GM12874 (cell line): ENCODE results near the gene DEAF1.

ENCODE experiments used
- TF ChIP-seq, protein P1 (sequence below): IDR thresholded peaks from 2 replicates; pipeline ENCODE4 v1.5.1; 2011; ENCODE audit warnings: low read depth, mild to moderate bottlenecking, control low read depth, low read length, moderate library complexity; ENCODE audit not compliant: insufficient read depth

DEAF1 gene

DNA sequence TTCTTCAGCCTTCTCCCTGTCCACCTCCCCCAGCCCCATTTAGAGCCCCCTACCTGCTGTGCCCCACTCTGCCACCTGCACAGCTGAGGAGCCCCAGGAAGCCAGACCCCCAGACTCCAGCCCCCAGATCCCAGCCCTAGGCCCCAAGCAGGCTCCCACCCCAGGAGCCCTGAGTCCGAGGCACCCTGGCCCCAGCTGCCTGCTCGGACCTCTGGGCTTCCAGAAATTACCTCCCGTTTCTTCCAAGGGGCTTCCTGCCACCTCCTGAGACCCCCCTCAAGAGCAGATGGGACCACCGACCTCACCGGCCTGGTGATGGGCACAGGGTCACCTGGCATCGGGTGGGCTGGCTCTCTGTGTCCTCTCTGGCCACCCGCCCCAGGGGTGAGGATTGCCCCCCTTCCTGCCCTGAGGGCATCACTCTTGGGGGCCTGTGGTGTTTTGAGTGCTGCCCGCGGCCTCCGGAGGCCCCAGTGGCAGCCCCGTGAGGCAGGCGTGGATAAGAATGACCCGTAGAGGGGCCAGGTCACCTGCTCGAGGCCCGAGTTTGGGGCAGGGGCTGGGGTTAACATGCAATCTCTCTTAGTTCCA lies 34.0 kb upstream of the DEAF1 start:
- TF ChIP-seq, protein P1, sequence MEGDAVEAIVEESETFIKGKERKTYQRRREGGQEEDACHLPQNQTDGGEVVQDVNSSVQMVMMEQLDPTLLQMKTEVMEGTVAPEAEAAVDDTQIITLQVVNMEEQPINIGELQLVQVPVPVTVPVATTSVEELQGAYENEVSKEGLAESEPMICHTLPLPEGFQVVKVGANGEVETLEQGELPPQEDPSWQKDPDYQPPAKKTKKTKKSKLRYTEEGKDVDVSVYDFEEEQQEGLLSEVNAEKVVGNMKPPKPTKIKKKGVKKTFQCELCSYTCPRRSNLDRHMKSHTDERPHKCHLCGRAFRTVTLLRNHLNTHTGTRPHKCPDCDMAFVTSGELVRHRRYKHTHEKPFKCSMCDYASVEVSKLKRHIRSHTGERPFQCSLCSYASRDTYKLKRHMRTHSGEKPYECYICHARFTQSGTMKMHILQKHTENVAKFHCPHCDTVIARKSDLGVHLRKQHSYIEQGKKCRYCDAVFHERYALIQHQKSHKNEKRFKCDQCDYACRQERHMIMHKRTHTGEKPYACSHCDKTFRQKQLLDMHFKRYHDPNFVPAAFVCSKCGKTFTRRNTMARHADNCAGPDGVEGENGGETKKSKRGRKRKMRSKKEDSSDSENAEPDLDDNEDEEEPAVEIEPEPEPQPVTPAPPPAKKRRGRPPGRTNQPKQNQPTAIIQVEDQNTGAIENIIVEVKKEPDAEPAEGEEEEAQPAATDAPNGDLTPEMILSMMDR: no peak

GRCh38 chr11:727859-728748 lies 33.1 kb upstream of the DEAF1 start:
- TF ChIP-seq, protein P1: peak; percentile 99

DNA sequence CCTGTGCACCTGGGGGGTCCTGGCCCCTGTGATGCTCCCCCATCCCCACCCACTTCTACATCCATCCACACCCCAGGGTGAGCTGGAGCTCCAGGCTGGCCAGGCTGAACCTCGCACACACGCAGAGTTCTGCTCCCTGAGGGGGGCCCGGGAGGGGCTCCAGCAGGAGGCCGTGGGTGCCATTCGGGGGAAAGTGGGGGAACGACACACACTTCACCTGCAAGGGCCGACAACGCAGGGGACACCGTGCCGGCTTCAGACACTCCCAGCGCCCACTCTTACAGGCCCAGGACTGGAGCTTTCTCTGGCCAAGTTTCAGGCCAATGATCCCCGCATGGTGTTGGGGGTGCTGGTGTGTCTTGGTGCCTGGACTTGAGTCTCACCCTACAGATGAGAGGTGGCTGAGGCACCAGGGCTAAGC lies 32.3 kb upstream of the DEAF1 start:
- TF ChIP-seq, protein P1: no peak

- TF ChIP-seq, protein P1: no peak
Observed at GRCh38 chr11:726278-727220, 31.5 kb upstream of the DEAF1 start.

- TF ChIP-seq, protein P1: no peak
Observed at GRCh38 chr11:725624-726202, 30.7 kb upstream of the DEAF1 start.

DNA sequence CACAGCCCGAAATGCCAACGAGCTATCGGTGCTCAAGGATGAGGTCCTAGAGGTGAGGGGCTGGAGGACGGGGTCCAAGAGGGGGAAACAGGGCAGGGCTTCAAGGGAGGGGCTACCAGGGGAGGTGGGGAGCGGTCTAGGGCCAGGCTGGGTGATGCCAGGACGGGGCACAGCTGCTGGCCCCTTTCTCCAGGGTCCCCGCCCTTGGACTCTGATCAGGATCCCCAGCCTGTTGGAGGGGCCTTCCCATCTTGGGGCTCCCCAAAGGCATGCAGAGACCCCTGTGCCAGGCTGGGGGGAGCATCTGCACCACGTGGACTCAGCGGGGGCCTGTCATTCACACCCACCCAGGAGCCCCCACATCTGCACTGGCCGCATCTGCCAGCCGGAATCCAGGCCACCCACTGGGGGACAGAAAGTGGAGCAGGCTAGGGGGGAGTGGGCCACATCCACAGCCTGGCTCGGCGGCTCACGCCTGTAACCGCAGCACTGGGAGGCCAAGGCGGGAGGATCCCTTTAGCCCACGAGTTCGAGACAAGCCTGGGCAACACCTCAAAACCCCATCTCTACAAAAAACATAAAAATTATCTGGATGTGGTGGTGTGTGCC lies 29.9 kb upstream of the DEAF1 start:
- TF ChIP-seq, protein P1: no peak
